H9 (cell line): ENCODE data around the gene RAB40C. TPM values are rescaled to one million over a fixed set of nuclear protein-coding genes. Genes with fewer than 3 reads are reported as not detected.

Experiments used
- DNase-seq: peaks from one replicate; pipeline ENCODE4 v3.0.0-alpha.2; 2017
- H2AFZ ChIP-seq: one replicate; pipeline ENCODE4 v1.6.1; 2013; ENCODE audit warnings: mild to moderate bottlenecking, low read length, control low read depth, moderate library complexity
- H2AK5ac ChIP-seq: 2 replicates; pipeline ENCODE4 v1.6.1; 2013; ENCODE audit warnings: low read length, control low read depth, mixed read lengths; ENCODE audit not compliant: insufficient read length
- H2BK120ac ChIP-seq: one replicate; pipeline ENCODE4 v1.6.1; 2013; ENCODE audit warnings: low read depth, mild to moderate bottlenecking, low read length, control low read depth, inconsistent platforms; ENCODE audit not compliant: poor library complexity, severe bottlenecking
- H2BK12ac ChIP-seq: 2 replicates; pipeline ENCODE4 v1.6.1; 2013; ENCODE audit warnings: low read length, control low read depth, mixed read lengths, low read depth; ENCODE audit not compliant: insufficient read length
- H2BK15ac ChIP-seq: 2 replicates; pipeline ENCODE4 v1.6.1; 2013; ENCODE audit warnings: low read depth, low read length, control low read depth
- H2BK20ac ChIP-seq: one replicate; pipeline ENCODE4 v1.6.1; 2013; ENCODE audit warnings: low read depth, mild to moderate bottlenecking, low read length, control low read depth, inconsistent platforms; ENCODE audit not compliant: poor library complexity, severe bottlenecking
- H2BK5ac ChIP-seq: 2 replicates; pipeline ENCODE4 v1.6.1; 2013; ENCODE audit warnings: low read length, control low read depth, mixed read lengths; ENCODE audit not compliant: insufficient read length
- H3K14ac ChIP-seq: 2 replicates; pipeline ENCODE4 v1.6.1; 2013; ENCODE audit warnings: low read length, control low read depth; ENCODE audit not compliant: insufficient read depth
- H3K18ac ChIP-seq: 2 replicates; pipeline ENCODE4 v1.6.1; 2013; ENCODE audit warnings: low read depth, mild to moderate bottlenecking, mixed read lengths, low read length, control low read depth; ENCODE audit not compliant: insufficient read length
- H3K23ac ChIP-seq: 2 replicates; pipeline ENCODE4 v1.6.1; 2013; ENCODE audit warnings: low read length, control low read depth, mixed read lengths, low read depth; ENCODE audit not compliant: insufficient read length
- H3K23me2 ChIP-seq: 2 replicates; pipeline ENCODE4 v1.6.1; 2013; ENCODE audit warnings: low read depth, mild to moderate bottlenecking, mixed read lengths, low read length, control low read depth; ENCODE audit not compliant: insufficient read length, poor library complexity, severe bottlenecking
- H3K27ac ChIP-seq: 2 replicates; pipeline ENCODE4 v1.5.1; 2013; ENCODE audit warnings: low read length, control low read depth, mixed read lengths, low read depth; ENCODE audit not compliant: insufficient read length
- H3K27me3 ChIP-seq: 2 replicates; pipeline ENCODE4 v1.6.1; 2013; ENCODE audit warnings: low read length, control low read depth, inconsistent platforms; ENCODE audit not compliant: insufficient read depth
- H3K4ac ChIP-seq: 2 replicates; pipeline ENCODE4 v1.6.1; 2013; ENCODE audit warnings: low read depth, mild to moderate bottlenecking, control low read depth, inconsistent platforms, low read length, moderate library complexity
- H3K4me1 ChIP-seq: 2 replicates; pipeline ENCODE4 v1.6.1; 2013; ENCODE audit warnings: low read length, control low read depth, inconsistent platforms; ENCODE audit not compliant: insufficient read depth
- H3K4me2 ChIP-seq: 2 replicates; pipeline ENCODE4 v1.6.1; 2013; ENCODE audit warnings: low read length, control low read depth, mixed read lengths; ENCODE audit not compliant: insufficient read length, insufficient read depth
- H3K56ac ChIP-seq: 2 replicates; pipeline ENCODE4 v1.6.1; 2013; ENCODE audit warnings: low read depth, mild to moderate bottlenecking, mixed read lengths, low read length, control low read depth; ENCODE audit not compliant: insufficient read length
- H3K79me1 ChIP-seq: 2 replicates; pipeline ENCODE4 v1.6.1; 2013; ENCODE audit warnings: low read depth, mild to moderate bottlenecking, moderate library complexity, low read length, control low read depth, inconsistent platforms; ENCODE audit not compliant: insufficient read depth, poor library complexity, severe bottlenecking
- H3K79me2 ChIP-seq: 2 replicates; pipeline ENCODE4 v1.6.1; 2013; ENCODE audit warnings: low read length, control low read depth, inconsistent platforms; ENCODE audit not compliant: insufficient read depth
- H3K9ac ChIP-seq: 2 replicates; pipeline ENCODE4 v1.6.1; 2013; ENCODE audit warnings: low read length, control low read depth, mixed read lengths; ENCODE audit not compliant: insufficient read length; ENCODE audit errors: extremely low read depth
- H3K9me3 ChIP-seq: one replicate; pipeline ENCODE4 v1.6.1; 2013; ENCODE audit warnings: low read depth, low read length, inconsistent platforms; ENCODE audit not compliant: control insufficient read depth
- H3T11ph ChIP-seq: one replicate; pipeline ENCODE4 v1.6.1; 2013; ENCODE audit warnings: mild to moderate bottlenecking, low read length, control low read depth, inconsistent platforms
- H4K20me1 ChIP-seq: one replicate; pipeline ENCODE4 v1.6.1; 2013; ENCODE audit not compliant: control insufficient read depth, insufficient read length, insufficient read depth
- H4K5ac ChIP-seq: 2 replicates; pipeline ENCODE4 v1.6.1; 2013; ENCODE audit warnings: low read depth, mild to moderate bottlenecking, mixed read lengths, low read length, control low read depth; ENCODE audit not compliant: insufficient read length
- H4K8ac ChIP-seq: replicated peaks from 2 replicates; pipeline ENCODE4 v1.6.1; 2013; ENCODE audit warnings: low read length, control low read depth, mixed read lengths, low read depth; ENCODE audit not compliant: insufficient read length
- H4K91ac ChIP-seq: 2 replicates; pipeline ENCODE4 v1.6.1; 2013; ENCODE audit warnings: low read depth, mild to moderate bottlenecking, moderate library complexity, mixed read lengths, low read length, control low read depth; ENCODE audit not compliant: insufficient read length
- H3K27ac Mint-ChIP-seq, 3 experiments: 2 replicates in 2 of 3; 3 replicates in 1 of 3; pipeline ENCODE4 v1.8.0; 2020 to 2021; ENCODE audit warnings: mixed read lengths in 3 of 3, mild to moderate bottlenecking in 1 of 3, moderate library complexity in 1 of 3
- H3K27me3 Mint-ChIP-seq: 2 replicates; pipeline ENCODE4 v1.8.0; 2021; ENCODE audit warnings: low read depth, mild to moderate bottlenecking, moderate library complexity, mixed read lengths
- H3K36me3 Mint-ChIP-seq, 3 experiments: 2 replicates in 2 of 3; 3 replicates in 1 of 3; pipeline ENCODE4 v1.8.0; 2020 to 2021; ENCODE audit warnings: low read depth in 3 of 3, mixed read lengths in 3 of 3; ENCODE audit not compliant: insufficient read depth in 1 of 3
- H3K4me1 Mint-ChIP-seq, 2 experiments: 2 replicates each; pipeline ENCODE4 v1.8.0; 2020; ENCODE audit warnings: mixed read lengths in 2 of 2
- H3K4me3 Mint-ChIP-seq, 2 experiments: 2 replicates in 1 of 2; 3 replicates in 1 of 2; pipeline ENCODE4 v1.8.0; 2020 to 2021; ENCODE audit warnings: mild to moderate bottlenecking in 2 of 2, mixed read lengths in 2 of 2, moderate library complexity in 1 of 2
- H3K9me3 Mint-ChIP-seq, 2 experiments: 2 replicates in 1 of 2; 3 replicates in 1 of 2; pipeline ENCODE4 v1.8.0; 2020; ENCODE audit warnings: mild to moderate bottlenecking in 2 of 2, mixed read lengths in 2 of 2, moderate library complexity in 1 of 2
- CTCF ChIP-seq: fragments of 200-600 bp; sonication (generic); conservative IDR thresholded peaks from 3 replicates; pipeline ENCODE4 v1.8.0; 2021; ENCODE audit warnings: antibody characterized with exemption, mild to moderate bottlenecking
- WGBS: extraction: QIAGEN DNeasy Blood & Tissue Kit; methylation state at CpG from one replicate; pipeline ENCODE4 v1.1.7; 2013; ENCODE audit warnings: missing lambda C conversion rate, low lambda C conversion rate, mixed read lengths; ENCODE audit not compliant: insufficient read length; ENCODE audit errors: extremely low coverage; 5-methylcytosine and 5-hydroxymethylcytosine counted together
- total RNA-seq: library from RNA; stranded (reverse); gene quantifications from 2 replicates; pipeline ENCODE4 v1.2.1, GENCODE V29; 2021

Gene RAB40C
- total RNA-seq, 1 experiment from 2014 or later: 19.1 TPM

- H3K4me3 Mint-ChIP-seq: peak overlapping the region; percentile 66 to 81
- H3K36me3 Mint-ChIP-seq: peaks cover 1 to 5% (median 2%) of the 10 kb centered on the region in 3 experiments; a peak in 4 of 7 replicates
These were observed 59.8 kb downstream of the RAB40C start for GRCh38 chr16:649631-650030.

More at GRCh38 chr16:649631-650030, 59.8 kb downstream of the RAB40C start:
- WGBS: no CpG with 5 or more reads among the region's 44 CpGs
- Histone ChIP-seq H3K27me3 (no peaks in the 10 kb centered on the region), H3K4ac (no peak overlapping the region), H3K14ac (no peak overlapping the region; the same call in 1 of the 2 replicates), H3K79me2 (no peaks in the 10 kb centered on the region), H3K18ac (no peak overlapping the region), H2AFZ (no peak overlapping the region), H3K9me3 (no peaks in the 10 kb centered on the region), H3K9ac (no peak overlapping the region), H3K56ac (no peak overlapping the region), H2BK5ac (no peak overlapping the region), H4K5ac (no peak overlapping the region), H3K27ac (no peak overlapping the region), H2BK120ac (no peak overlapping the region), H2BK12ac (no peak overlapping the region), H3T11ph (no peak overlapping the region), H3K23ac (no peak overlapping the region), H2AK5ac (no peak overlapping the region), H2BK15ac (no peak overlapping the region), H3K23me2 (peaks cover 9% of the 10 kb centered on the region), H4K20me1 (no peaks in the 10 kb centered on the region), H3K79me1 (no peaks in the 10 kb centered on the region), H2BK20ac (no peak overlapping the region), H3K4me2 (peak overlapping the region; percentile 31), H4K91ac (no peak overlapping the region), H4K8ac (no peak overlapping the region), H3K4me1 (no peaks in the 10 kb centered on the region)
- no peak overlapping the region for H3K27ac Mint-ChIP-seq
- peaks cover 2 to 12% of the 10 kb centered on the region in 2 experiments; a peak in 3 of 4 replicates for H3K4me1 Mint-ChIP-seq
- no peak for DNase-seq
- H3K27me3 Mint-ChIP-seq: no peaks in the 10 kb centered on the region; the same call in 1 of the 2 replicates
- TF ChIP-seq CTCF: no peak
- H3K9me3 Mint-ChIP-seq: no peaks in the 10 kb centered on the region
